Measurements from ENCODE around the gene F10.

- TF ChIP-seq POLR2A (IDR thresholded peaks at IDR 0.05) = no peak
- no peak for TF ChIP-seq CTCF (IDR thresholded peaks at IDR 0.05 in 4 of 5, conservative IDR thresholded peaks at IDR 0.05 in 1 of 5)
These were observed 27.2 kb upstream of the F10 start for GRCh38 chr13:113095146-113096051.
